GM21619 (cell line): Measurements from ENCODE around the gene TMEM161B.
"Not testable (repeated sequence)": the region's sequence is repeated elsewhere in the genome, so short reads cannot be mapped to it uniquely, and the experiment has no call there.

Experiments
- ATAC-seq: cut with Tn5 transposase; IDR thresholded peaks from one replicate; pipeline ENCODE4 v1.9.1; 2021; ENCODE audit not compliant: unreplicated experiment

TMEM161B gene

DNA sequence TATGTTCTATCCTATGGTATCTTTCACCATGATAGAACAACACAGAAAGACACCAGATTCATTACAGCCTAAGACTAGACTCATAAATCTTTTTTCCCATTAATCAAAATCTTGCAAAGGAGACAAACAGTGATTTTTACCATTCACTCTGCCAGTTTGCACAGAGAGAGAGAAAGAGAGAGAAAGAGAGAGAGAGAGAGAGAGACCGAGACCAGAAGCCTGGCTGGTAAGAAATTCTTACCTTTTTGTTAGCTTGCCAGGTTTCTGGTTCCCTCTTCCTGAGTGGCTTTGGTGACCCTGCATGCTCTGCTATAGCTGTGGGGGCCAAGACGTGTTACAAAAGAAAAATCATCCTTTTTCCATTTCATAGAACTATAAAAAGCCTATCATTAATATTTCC is 18.6 kb downstream of the TMEM161B start:
- ATAC-seq: no peak

- no peak for ATAC-seq
Measured at GRCh38 chr5:88248743-88249540, 19.7 kb downstream of the TMEM161B start.

- ATAC-seq: no peak
Measured at GRCh38 chr5:88248094-88248493, 20.6 kb downstream of the TMEM161B start.

DNA sequence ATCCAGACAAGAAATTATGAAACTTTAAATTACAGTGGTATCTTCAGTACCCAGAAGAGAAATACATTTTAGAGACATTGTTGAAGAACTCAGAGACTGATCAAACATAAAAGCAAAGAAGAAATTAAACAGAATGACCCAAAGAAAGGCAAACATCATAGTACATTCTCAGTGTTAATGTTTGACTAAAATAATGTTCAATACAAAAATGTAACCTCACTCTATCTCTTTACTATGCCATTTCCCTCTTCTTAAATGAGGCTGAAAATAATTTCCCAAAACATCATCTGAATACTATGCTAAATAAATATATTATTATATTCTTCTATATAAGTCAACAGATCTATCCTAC is 22.8 kb downstream of the TMEM161B start:
- ATAC-seq: no peak

DNA sequence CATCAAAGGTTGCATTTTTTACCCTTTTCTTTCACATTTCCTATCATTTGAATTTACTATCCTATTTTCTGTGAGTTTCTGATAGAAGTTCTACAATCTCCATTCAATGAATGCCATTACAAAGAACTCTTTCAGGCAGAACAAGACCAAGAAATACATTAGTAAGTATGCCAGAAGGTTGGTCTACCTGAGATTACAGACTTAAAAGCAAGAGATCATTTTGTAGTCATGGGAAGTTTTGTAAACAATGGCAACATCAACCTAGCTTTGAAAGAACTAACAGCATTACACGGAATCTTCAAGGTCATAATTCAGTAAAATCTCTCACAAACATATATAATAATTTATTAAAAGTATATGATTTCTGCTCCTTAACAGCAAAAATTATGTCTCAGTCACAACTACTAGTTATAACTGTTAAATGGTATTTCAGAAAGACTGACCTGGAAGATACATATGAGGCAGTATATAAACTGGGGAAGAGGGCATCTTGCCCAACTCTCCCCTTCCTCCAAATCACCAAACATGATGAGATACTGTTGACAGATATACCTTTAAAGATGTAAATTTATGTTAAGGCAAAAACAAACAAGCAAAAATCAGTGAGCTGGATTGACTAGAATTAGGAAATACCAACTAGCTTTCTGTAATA is 23.3 kb downstream of the TMEM161B start:
- no peak for ATAC-seq

DNA sequence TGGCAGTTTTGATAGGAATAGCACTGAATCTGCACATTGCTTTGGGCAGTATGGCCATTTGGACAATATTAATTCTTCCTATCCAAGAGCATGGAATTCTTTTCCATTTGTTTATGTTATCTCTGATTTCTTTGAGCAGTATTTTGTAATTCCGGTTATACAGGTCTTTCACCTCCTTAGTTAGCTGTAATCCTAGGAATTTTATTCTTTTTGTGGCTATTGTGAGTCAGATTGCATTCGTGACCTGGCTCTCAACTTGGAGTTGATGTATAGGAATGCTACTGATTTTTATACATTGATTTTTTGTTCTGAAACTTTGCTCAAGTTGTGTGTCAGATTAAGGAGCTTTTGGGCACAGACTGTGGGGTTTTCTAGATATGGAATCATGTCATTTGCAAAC is 24.0 kb downstream of the TMEM161B start:
- no peak for ATAC-seq

DNA sequence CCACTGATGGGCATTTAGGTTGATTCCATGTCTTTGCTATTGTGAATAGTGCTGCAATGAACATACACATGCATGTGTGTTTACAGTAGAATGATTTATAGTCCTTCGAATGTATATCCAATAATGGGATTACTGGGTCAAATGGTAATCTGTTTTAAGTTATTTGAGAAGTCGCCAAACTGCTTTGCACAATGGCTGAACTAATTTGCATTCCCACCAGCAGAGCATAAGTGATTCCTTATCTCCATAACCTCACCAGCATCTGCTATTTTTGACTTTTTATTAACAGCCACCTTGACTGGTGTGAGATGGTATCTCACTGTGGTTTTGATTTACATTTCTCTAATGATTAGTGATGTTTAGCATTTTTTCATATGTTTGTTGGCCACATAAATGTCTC is 25.2 kb downstream of the TMEM161B start:
- ATAC-seq: not testable (repeated sequence)

GRCh38 chr5:88238732-88239131 is 29.9 kb downstream of the TMEM161B start:
- no peak for ATAC-seq

DNA sequence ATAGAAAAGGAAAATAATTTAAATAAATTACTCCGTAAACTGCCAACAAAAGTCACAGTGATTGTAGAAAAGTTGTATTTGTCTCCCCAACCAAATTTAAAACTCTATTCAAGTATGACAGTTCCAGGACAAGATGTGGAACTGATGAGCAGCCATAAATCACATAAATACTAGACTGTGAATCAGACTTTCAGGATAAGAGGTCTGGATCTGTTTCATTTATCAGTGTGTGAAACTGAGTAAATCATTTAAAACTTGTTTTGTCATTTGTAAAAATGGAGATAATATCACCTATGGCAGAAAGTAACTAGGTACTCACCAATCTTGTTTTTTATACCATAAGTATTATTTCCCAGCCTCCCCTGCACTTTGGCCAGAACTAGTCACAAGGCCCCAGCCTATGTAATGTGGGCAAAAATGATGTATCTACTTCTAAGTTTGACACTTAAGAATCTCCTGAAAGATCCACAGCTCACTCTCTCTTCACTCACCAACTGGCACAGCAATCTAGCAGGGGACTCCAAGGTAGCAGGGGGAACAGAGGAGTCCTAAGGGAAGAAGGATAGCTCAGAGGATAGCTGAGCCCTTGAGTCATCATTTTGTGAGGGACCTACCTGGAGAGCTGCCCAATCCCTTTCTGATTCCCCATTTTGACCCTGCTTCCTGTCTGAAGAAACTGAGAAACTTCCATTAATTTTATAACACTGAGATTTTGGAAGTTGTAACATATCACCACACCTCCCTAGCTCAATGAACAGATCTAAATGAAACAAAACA is 31.6 kb downstream of the TMEM161B start:
- no peak for ATAC-seq

GRCh38 chr5:88235828-88236227 is 32.8 kb downstream of the TMEM161B start:
- no peak for ATAC-seq

DNA sequence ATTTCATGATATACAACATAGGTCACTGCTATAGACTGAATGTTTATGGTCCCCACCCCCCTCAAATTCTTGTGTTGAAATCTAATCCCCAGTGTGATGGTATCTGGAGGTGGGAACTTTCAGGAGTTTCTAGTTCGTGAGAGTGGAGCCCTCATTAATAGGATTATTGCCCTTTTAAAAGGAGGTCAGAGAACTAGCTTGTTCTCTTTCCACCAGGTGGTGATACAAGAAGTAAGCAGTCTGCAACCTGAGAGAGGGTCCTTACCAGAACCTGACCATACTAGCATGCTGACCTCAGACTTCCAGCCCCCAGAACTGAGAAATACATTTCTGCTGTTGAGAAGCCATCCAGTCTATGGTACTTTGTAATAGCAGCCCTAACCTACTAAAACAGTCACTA is 33.3 kb downstream of the TMEM161B start:
- ATAC-seq: no peak

DNA sequence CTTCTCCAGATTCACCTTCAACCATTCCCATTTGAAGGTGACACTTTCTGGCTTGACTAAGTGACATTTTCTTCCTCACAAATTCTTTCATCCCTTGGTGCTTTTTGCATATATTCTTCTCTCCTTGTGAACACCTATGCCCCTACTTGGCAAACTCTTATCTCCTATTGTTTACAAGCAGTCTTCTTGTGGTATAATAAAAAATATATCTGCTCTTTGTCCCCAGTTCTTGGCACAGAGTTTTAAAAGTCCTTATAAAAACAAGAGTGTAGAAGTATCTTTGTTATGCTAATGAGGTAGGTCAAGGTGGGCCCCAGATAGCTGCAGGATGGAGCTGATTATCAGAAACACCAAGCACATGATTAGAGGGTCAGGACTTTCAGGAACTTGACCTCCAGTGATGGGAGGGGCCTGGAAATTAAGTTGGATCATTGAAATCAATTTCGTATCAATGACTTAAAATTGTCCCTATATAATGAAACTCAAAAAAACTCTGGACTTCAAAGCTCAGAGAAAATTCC is 38.0 kb downstream of the TMEM161B start:
- no peak for ATAC-seq

GRCh38 chr5:88226881-88227450 is 41.7 kb downstream of the TMEM161B start:
- peak; percentile 86 for ATAC-seq

GRCh38 chr5:88214655-88215054 is 54.0 kb downstream of the TMEM161B start:
- peak; percentile 60 for ATAC-seq

GRCh38 chr5:88207575-88207974 is 61.1 kb downstream of the TMEM161B start:
- ATAC-seq: no peak

GRCh38 chr5:88203981-88204750 is 64.5 kb downstream of the TMEM161B start:
- peak; percentile 84 for ATAC-seq

DNA sequence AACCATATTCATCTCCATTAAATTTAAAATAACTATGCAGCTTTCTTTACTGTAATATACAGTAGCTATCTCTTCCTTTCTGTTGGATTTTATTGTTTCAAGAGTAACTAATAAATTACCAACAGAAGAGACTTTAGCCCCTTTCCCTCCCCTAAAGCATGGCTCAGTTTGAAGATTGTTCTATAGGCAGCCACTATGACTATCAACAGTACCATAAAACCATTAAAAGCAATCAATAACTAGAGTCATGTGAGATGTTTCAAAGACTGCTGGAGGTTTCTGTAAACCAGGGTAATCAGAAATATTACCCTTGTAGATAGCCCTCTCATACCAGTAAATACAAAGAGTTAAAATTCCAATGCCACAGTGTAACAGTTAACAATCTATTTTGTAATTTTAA is 73.0 kb downstream of the TMEM161B start:
- ATAC-seq: no peak

DNA sequence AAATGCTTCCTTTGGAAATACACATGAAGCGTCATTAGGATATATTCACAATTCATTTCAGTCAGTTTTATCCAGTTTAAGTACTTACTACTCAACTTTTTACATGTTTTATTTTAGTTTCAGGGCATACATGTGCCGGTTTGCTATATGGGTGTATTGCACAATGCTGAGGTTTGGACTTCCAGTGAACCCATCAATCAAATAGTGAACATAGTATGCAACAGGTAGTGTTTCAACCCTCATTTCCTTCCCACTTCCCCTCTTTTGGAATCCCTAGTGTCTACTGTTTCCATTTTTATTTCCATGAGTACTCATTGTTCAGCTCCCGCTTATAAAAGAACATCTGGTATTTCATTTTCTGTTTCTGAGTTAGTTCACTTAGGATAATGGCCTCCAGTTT is 74.7 kb downstream of the TMEM161B start:
- no peak for ATAC-seq

- ATAC-seq: no peak
Measured at GRCh38 chr5:88190106-88190834, 78.4 kb downstream of the TMEM161B start.

- ATAC-seq: not testable (repeated sequence)
Measured at GRCh38 chr5:88189484-88189883, 79.2 kb downstream of the TMEM161B start.
